GM10266 (cell line): ENCODE measurements around the gene ETHE1.
A peak's percentile ranks its signal among the peaks of the same experiment; 100 is the strongest.

Experiments
- DNase-seq: peaks from one replicate; pipeline ENCODE4 v3.0.0; 2012; ENCODE audit errors: extremely low spot score
- CTCF ChIP-seq: IDR thresholded peaks from 2 replicates; pipeline ENCODE4 v1.5.1; 2012; ENCODE audit warnings: mild to moderate bottlenecking, low read depth; ENCODE audit not compliant: control insufficient read depth, insufficient read depth; ENCODE audit errors: missing control alignments

Gene ETHE1

DNA sequence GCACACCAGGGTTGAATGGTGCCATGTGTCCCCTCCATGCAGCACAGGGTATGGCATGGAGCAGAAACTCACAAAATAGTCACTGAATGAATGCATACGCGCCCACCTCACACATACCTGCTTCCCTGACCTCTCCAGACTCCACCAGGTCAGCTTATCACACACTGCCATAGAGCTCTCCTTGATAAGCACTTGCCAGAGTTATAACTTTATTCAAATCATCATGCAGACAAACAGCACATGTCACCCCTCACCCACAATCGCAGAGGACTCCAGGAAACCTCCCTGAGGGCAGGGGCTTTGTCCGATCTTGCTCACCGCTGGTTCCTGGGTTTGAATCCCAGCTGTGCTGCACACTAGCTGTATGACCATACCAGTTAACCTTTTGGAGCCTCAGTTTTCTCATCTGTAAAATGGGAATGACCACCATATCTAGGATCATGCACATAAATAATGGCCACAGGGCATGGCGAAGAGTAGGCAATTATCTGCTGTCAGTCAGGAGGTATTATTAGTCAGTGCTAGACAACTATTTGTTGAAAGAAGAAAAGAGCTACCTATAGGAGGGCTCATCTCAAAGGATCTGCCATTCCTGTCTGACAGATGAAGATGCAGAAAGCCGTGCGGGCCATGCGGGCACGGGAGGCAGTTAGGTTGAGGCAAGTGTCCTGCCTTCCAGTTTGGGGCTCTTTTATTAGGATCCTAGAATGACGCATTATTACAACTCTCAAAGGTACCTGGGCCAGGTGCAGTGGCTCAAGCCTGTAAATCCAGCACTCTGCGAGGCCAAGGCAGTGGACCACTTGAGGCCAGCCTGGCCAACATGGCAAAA lies 34.4 kb upstream of the ETHE1 start:
- no peak for TF ChIP-seq CTCF
- DNase-seq, result no peak

DNA sequence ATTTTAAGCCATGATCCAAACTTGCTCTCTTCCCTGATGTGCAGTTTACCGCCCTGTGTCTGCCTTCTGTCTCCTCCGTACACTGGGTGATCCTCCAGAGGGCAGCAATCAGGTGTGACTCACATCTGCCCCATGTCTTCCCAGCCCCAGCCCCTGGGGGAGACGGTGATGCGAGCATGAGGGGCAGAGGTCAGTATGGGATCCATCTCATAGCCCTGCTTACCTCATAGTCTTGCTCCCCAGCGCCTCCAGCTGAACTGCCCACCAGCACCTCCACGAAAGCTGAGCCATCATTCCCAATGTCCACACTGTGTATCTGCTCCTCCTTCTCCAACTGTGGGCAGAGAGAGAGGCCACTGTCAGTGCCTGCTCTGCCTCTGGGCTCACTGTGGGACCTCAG lies 33.7 kb upstream of the ETHE1 start:
- no peak for DNase-seq
- no peak for TF ChIP-seq CTCF

- DNase-seq, result peak; percentile 84
- peak; percentile 90 for TF ChIP-seq CTCF
Observed at GRCh38 chr19:43555185-43555770, 28.3 kb upstream of the ETHE1 start.

DNA sequence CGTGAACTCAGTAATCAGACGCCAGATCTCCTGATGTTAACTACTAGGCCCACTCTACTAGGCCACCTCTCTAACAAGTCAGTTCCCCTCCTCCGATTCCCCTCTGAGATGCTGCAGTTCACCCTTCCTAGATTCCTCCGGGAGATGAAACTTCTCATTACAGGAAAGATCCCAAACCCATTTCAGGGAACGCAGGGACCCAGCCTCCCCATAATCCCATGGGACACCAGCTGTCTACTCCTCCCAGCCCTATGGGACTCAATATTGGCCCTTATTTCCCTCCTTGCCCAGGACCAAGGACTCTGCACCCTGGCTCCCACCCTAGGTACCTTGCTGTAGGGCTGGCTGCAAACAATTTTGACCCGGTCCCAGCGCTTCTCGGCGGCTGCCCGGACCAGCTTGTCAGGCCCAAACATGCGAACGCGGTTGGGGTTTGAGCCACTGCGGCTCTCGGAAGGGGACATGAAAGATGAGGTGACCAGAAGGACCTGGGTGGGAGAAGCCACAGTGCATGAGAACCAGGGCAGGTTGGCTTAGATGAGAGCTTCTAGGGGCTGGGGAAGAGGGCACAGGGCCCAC lies 27.4 kb upstream of the ETHE1 start:
- DNase-seq, result no peak
- TF ChIP-seq CTCF, result no peak

DNA sequence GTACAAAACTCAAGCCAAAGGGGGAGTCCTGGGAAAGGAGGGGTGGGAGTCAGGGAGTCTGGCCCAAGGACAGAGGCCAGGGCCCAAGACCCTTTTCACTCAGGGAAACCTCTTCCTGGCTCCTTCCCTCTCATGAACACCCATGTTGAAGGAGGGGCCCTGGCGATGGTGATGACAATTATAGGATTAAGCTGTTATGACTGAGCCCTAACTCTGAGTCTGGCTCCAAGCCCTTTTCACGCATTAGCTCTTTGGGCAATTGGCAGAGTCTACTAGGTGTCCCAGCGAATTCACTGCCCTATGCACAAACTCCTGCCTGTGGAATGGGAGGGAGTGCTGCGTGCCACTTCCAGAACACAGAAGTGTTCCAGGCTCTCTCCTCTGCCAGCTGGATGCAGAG lies 26.7 kb upstream of the ETHE1 start:
- no peak for DNase-seq
- TF ChIP-seq CTCF, result no peak

GRCh38 chr19:43552616-43553015 lies 25.6 kb upstream of the ETHE1 start:
- TF ChIP-seq CTCF, result no peak
- DNase-seq, result no peak

- no peak for TF ChIP-seq CTCF
- no peak for DNase-seq
Observed at GRCh38 chr19:43552198-43552450, 25.1 kb upstream of the ETHE1 start.
